Uterus (tissue), 2 donors: ENCODE results near the gene EEFSEC.

Experiments
- CTCF ChIP-seq, 4 experiments: fragments of 200-600 bp in 2 of 4; fragments of 450-650 bp in 2 of 4; sonication (generic) in 2 of 4; IDR thresholded peaks; one replicate each; pipeline ENCODE4 v1.5.1; 2016 to 2019; ENCODE audit warnings: antibody characterized with exemption in 4 of 4, mild to moderate bottlenecking in 2 of 4, moderate library complexity in 1 of 4
- POLR2A ChIP-seq, 2 donors: fragments of 450-650 bp; IDR thresholded peaks; one replicate each; pipeline ENCODE4 v1.6.1; 2016; ENCODE audit warnings: antibody characterized with exemption in 2 of 2, mild to moderate bottlenecking in 1 of 2, moderate library complexity in 1 of 2

- TF ChIP-seq POLR2A (IDR thresholded peaks at IDR 0.05) (no peak), CTCF (IDR thresholded peaks at IDR 0.05) (no peak)
Observed at GRCh38 chr3:128364291-128364690, 211.0 kb downstream of the EEFSEC start.
